NCI-H1694 (cell line): Measurements from ENCODE around the gene HELT.
"Not testable (repeated sequence)": the region's sequence is repeated elsewhere in the genome, so short reads cannot be mapped to it uniquely, and the experiment has no call there.

Experiments
- DNase-seq: peaks from one replicate; lab custom pipeline; 2025; lab: John Stamatoyannopoulos, UW

Gene HELT, protein sequence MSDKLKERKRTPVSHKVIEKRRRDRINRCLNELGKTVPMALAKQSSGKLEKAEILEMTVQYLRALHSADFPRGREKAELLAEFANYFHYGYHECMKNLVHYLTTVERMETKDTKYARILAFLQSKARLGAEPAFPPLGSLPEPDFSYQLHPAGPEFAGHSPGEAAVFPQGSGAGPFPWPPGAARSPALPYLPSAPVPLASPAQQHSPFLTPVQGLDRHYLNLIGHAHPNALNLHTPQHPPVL

GRCh38 chr4:185017964-185018772, at the start of gene HELT:
Gene HELT (plus strand): TSS chr4:185018490. CDS start chr4:185018929, 439 bp downstream.
- DNase-seq: peak; percentile 6

GRCh38 chr4:184968784-184969201, 49.5 kb upstream of the HELT start:
- DNase-seq: no peak

GRCh38 chr4:184969610-184970009, 48.7 kb upstream of the HELT start:
- DNase-seq: no peak

DNA sequence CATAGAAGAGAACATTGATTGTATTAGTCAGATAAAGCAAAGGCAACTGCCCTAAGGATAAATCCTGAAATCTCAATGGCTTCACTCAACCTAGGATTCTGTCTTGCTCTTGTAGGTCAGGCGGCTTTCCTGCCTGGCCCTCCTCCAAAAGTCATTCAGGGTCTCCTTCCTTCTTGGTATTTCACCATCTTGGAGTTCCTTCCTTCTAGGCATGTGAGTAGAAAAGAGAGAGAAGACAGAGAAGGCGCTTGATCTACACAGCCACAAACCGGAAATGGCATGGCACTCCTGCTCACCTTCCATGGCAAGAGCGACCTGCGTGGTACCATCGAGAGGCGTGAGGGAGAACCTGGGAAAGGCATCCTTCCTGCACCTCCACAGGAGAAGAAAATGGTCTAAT, 45.3 kb upstream of the HELT start:
- DNase-seq: no peak

GRCh38 chr4:184976348-184976747, 41.9 kb upstream of the HELT start:
- DNase-seq: not testable (repeated sequence)

GRCh38 chr4:184977747-184978146, 40.5 kb upstream of the HELT start:
- DNase-seq: no peak

DNA sequence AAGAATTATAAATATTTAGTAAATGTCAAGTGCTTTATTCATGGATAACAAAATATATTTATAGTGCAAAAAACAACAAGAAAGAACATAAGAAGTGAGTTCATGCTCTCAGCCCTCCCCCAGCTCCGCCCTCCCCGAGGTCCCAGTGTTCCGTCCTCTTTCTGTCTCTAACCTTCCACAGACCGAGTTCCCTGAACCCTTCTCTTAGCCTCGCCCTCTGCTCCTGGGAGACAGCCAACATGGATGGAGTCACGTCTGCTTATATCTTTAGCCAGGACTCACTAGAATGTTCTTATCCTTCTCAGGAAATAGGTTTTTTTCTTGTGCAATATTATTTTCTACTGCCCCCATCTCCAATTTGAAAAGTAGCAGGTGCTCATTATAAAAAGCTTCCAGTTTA, 40.1 kb upstream of the HELT start:
- no peak for DNase-seq

- DNase-seq: no peak
Measured at GRCh38 chr4:184979461-184980124, 38.7 kb upstream of the HELT start.

DNA sequence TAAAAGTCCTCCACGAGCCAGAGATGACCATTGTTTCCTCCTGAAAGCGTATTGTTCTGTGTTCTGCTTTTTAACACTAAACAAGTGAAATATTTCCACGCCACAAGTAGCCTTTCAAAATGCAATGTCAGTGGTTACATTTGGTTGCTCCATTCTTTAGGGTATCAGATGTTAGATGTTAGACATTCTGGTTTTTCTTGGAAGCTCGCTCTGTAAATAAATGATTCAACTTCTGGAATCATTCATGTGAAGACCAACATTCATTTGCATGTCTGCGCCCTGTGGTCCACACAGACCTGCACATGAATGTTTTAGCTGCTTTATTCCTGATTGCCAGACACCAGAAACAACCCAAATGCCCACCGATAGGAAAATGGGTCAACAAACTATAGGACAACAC, 38.0 kb upstream of the HELT start:
- no peak for DNase-seq

- peak; percentile 12 for DNase-seq
Measured at GRCh38 chr4:184983672-184984356, 34.5 kb upstream of the HELT start.

GRCh38 chr4:184987493-184988031, 30.7 kb upstream of the HELT start:
- no peak for DNase-seq

DNA sequence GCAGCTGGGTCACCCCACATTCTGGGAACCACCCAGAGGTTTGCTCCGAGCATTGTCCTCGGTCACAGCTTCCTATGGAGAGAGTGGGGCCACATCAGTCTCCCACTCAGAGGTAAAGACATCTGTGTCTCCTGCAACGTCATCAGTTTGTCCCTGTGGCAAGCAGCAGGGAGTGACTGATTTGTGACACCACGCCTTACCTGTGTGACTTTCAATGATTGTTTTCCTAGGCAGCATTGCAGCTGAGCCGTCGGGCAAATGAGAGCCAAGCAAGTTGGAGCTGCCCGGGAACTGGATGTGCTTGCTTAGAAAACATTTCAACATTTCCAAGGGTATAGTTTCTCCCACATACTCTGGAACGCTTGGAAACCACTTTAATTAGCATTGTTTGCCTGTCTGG, 29.7 kb upstream of the HELT start:
- DNase-seq: no peak

DNA sequence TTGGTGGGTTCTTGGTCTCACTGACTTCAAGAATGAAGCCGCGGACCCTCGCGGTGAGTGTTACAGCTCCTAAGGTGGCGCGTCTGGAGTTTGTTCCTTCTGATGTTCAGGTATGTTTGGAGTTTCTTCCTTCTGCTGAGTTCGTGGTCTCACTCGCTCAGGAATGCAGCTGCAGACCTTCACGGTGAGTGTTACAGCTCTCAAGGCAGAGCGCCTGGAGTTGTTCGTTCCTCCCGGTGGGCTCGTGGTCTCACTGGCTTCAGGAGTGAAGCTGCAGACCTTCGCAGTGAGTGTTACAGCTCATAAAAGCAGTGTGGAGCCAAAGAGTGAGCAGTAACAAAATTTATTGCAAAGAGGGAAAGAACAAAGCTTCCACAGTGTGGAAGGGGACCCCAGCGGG, 29.0 kb upstream of the HELT start:
- DNase-seq: not testable (repeated sequence)

GRCh38 chr4:184990131-184990530, 28.2 kb upstream of the HELT start:
- not testable (repeated sequence) for DNase-seq

DNA sequence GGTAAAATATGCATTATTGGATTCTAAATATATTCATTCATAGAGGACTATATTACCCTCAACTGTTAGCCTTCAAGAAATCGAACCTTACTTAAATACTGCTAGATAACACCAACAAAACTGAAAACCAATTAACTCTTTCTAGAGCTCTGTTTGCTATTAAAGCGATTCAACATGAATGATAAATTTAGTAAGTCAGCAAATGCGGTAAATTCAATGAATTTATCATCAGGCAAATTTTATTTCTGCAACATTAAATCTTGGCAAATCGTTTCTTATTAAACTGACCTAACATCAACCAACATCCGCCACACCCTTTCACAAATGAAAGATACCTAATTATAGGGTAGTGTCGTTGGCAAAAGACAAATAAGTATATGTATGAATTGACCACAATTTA, 26.4 kb upstream of the HELT start:
- DNase-seq: no peak

- no peak for DNase-seq
Measured at GRCh38 chr4:184992422-184992821, 25.9 kb upstream of the HELT start.

- DNase-seq: no peak
Measured at GRCh38 chr4:184993247-184993646, 25.0 kb upstream of the HELT start.

DNA sequence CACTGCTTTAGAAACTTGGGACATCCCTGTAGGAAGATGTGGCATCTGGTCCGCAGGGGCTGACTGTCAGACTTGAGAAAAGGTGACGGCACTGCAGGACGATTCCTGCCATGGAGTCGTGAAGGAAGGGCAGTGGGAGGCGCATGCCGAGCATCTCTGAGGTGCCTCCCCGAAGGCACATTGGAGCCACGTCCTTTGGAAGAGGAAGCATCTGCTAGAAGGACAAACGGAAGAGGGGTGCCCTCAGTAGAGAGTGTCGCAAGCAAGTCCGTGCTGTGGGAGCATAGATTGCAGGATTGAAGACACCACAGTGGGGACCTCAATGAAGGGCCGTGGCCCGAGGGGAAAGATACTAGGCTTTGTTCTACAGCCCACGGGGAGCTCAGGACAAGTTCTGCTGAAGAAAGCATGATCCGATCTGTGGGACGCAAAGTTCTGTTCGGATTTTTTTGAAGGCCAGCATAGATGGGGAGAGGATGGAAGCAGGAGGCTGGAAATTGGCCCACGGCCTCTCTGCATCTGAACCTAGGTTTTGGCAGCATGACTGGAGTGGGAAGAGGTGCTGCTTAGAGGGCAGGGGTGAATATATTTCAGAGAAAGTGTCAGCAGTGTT, 24.2 kb upstream of the HELT start:
- no peak for DNase-seq

- no peak for DNase-seq
Measured at GRCh38 chr4:184994623-184995010, 23.7 kb upstream of the HELT start.

DNA sequence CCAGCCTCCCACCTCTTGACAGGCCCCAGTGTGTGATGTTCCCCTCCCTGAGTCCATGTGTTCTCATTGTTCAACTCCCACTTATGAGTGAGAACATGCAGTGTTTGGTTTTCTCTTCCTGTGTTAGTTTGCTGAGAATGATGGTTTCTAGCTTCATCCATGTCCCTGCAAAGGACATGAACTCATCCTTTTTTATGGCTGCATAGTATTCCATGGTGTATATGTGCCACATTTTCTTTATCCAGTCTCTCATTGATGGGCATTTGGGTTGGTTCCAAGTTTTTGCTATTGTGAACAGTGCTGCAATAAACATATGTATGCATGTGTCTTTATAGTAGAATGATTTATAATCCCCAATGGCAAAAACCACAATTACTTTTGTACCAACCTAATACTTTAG, 20.6 kb upstream of the HELT start:
- DNase-seq: not testable (repeated sequence)

DNA sequence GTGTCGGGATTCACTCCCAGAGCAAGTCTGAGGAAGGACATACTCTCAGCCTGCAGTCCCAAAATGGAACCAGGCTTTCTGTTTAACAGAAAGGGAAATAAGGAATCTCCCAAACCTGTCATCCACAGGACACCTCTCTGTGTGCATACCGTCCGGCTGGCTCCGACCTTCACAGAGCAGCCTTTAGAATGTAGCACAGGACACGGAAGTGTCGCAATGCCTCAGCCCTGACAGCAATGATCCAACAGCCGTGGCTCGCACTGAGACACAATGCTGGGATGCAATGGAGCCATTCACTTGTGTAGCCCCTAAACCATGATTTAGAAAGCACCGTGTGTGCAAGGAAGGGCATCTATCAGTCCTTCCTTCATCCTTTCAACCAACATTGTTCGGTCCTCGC, 15.5 kb upstream of the HELT start:
- DNase-seq: no peak
